DOHH2 (cell line): Measurements from ENCODE around the gene SLIRP.

Source experiments
- H3F3A ChIP-seq: fragments of 200-600 bp; sonication (generic), shearing (Covaris generic); 2 replicates; pipeline ENCODE4 v1.6.0; 2016; ENCODE audit warnings: antibody characterized with exemption, mild to moderate bottlenecking; ENCODE audit not compliant: control insufficient read depth, insufficient read depth
- H3K27ac ChIP-seq: fragments of 200-600 bp; sonication (generic); 2 replicates; pipeline ENCODE4 v1.5.1; 2014; ENCODE audit warnings: low read depth, mild to moderate bottlenecking, low read length, moderate library complexity
- H3K27me3 ChIP-seq: fragments of 200-600 bp; sonication (generic); 2 replicates; pipeline ENCODE4 v1.6.1; 2014; ENCODE audit warnings: mild to moderate bottlenecking, low read length, mixed read lengths; ENCODE audit not compliant: control insufficient read depth
- H3K36me3 ChIP-seq: fragments of 200-600 bp; sonication (generic); 2 replicates; pipeline ENCODE4 v1.6.1; 2014; ENCODE audit warnings: mild to moderate bottlenecking, low read length, moderate library complexity, mixed read lengths; ENCODE audit not compliant: control insufficient read depth
- H3K4me1 ChIP-seq: fragments of 200-600 bp; sonication (generic); 2 replicates; pipeline ENCODE4 v1.6.1; 2014; ENCODE audit warnings: mild to moderate bottlenecking, low read length, mixed read lengths; ENCODE audit not compliant: control insufficient read depth
- H3K4me2 ChIP-seq: fragments of 200-600 bp; sonication (generic); 2 replicates; pipeline ENCODE4 v1.6.0; 2014; ENCODE audit warnings: mild to moderate bottlenecking, low read length, moderate library complexity
- H3K4me3 ChIP-seq: fragments of 200-600 bp; sonication (generic); 2 replicates; pipeline ENCODE4 v1.5.1; 2014; ENCODE audit warnings: mild to moderate bottlenecking, low read length, mixed read lengths
- H3K79me2 ChIP-seq: fragments of 200-600 bp; sonication (generic); 2 replicates; pipeline ENCODE4 v1.6.1; 2014; ENCODE audit warnings: mild to moderate bottlenecking, low read length, mixed read lengths; ENCODE audit not compliant: control insufficient read depth
- H3K9me2 ChIP-seq: fragments of 200-600 bp; sonication (generic); replicated peaks from 2 replicates; pipeline ENCODE4 v1.6.1; 2014; ENCODE audit warnings: mild to moderate bottlenecking, low read length, mixed read lengths; ENCODE audit not compliant: control insufficient read depth
- H3K9me3 ChIP-seq: fragments of 200-600 bp; sonication (generic); 2 replicates; pipeline ENCODE4 v1.6.1; 2014; ENCODE audit warnings: antibody characterized with exemption, low read length, mixed read lengths; ENCODE audit not compliant: control insufficient read depth, insufficient read depth
- H4K20me1 ChIP-seq: fragments of 200-600 bp; sonication (generic); 2 replicates; pipeline ENCODE4 v1.6.0; 2014; ENCODE audit warnings: low read depth, mild to moderate bottlenecking, antibody characterized with exemption, low read length, moderate library complexity; ENCODE audit not compliant: control insufficient read depth, insufficient read depth
- EZH2phosphoT487 ChIP-seq: fragments of 200-600 bp; sonication (generic); IDR thresholded peaks from 2 replicates; pipeline ENCODE4 v1.6.1; 2017; ENCODE audit warnings: borderline replicate concordance, mild to moderate bottlenecking, antibody characterized with exemption, low read length, moderate library complexity, mixed read lengths
- TF ChIP-seq, protein P1 (sequence below): fragments of 200-600 bp; sonication (generic); IDR thresholded peaks from one replicate; pipeline ENCODE4 v1.5.1; 2014; ENCODE audit warnings: antibody characterized with exemption, mild to moderate bottlenecking, low read depth, low read length; ENCODE audit not compliant: poor library complexity, severe bottlenecking

The SLIRP gene

DNA sequence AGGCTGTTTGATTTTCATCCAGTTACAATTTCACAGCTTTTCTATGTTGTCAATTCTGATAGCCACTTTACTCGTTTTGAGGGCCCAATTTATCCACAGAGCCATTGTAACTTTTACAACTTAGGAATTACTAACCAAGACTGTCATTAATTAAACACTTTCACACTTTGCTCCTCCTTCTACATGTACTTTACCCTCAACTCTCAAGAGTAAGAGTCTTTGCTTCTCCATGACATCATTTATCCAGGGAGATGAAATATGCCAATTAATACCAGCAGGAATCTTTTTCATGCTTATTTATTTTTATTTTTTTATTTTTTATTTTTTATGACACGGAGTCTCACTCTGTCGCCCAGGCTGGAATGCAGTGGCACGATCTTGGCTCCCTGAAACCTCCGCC is 13.5 kb downstream of the SLIRP start:
- Histone ChIP-seq H3K9me3 (no peaks in the 10 kb centered on the region), H3K27ac (no peak overlapping the region), H3K4me2 (no peak overlapping the region), H3F3A (peaks cover 41% of the 10 kb centered on the region), H3K4me3 (no peak overlapping the region), H3K4me1 (peaks cover 7% of the 10 kb centered on the region), H3K79me2 (peaks cover under 1% of the 10 kb centered on the region; the same call in 1 of the 2 replicates), H3K36me3 (peaks cover 90% of the 10 kb centered on the region), H4K20me1 (no peaks in the 10 kb centered on the region), H3K9me2 (no peaks in the 10 kb centered on the region), H3K27me3 (no peaks in the 10 kb centered on the region)
- TF ChIP-seq EZH2phosphoT487: no peak
- TF ChIP-seq, protein P1, sequence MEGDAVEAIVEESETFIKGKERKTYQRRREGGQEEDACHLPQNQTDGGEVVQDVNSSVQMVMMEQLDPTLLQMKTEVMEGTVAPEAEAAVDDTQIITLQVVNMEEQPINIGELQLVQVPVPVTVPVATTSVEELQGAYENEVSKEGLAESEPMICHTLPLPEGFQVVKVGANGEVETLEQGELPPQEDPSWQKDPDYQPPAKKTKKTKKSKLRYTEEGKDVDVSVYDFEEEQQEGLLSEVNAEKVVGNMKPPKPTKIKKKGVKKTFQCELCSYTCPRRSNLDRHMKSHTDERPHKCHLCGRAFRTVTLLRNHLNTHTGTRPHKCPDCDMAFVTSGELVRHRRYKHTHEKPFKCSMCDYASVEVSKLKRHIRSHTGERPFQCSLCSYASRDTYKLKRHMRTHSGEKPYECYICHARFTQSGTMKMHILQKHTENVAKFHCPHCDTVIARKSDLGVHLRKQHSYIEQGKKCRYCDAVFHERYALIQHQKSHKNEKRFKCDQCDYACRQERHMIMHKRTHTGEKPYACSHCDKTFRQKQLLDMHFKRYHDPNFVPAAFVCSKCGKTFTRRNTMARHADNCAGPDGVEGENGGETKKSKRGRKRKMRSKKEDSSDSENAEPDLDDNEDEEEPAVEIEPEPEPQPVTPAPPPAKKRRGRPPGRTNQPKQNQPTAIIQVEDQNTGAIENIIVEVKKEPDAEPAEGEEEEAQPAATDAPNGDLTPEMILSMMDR: no peak

DNA sequence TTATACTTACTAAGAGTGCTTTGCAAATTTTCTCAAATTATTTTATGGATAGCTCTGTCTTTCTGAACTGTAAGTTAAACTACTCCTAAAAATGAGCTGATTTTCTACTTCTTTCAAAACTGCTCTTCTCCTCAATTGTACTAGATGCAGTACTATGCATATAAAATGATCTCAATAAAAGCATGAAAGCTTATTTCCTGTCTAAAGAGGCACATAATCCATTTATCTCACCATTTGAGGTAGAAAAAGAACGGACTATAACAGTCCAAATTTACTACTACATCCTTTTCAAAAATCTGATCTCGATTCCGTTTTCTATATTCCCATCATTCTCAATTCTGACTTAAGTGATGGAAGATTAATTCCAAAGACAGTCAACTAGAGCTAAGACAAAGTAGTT is 14.4 kb downstream of the SLIRP start:
- Histone ChIP-seq H3K4me1 (peaks cover 7% of the 10 kb centered on the region), H3K4me2 (no peak overlapping the region), H3K4me3 (no peak overlapping the region), H3K27me3 (no peaks in the 10 kb centered on the region), H3F3A (peaks cover 36% of the 10 kb centered on the region), H3K36me3 (peaks cover 92% of the 10 kb centered on the region), H3K79me2 (peaks cover 7% of the 10 kb centered on the region), H3K9me2 (no peaks in the 10 kb centered on the region), H3K27ac (no peak overlapping the region), H3K9me3 (no peaks in the 10 kb centered on the region), H4K20me1 (no peaks in the 10 kb centered on the region)
- TF ChIP-seq, protein P1: no peak
- TF ChIP-seq EZH2phosphoT487: no peak

DNA sequence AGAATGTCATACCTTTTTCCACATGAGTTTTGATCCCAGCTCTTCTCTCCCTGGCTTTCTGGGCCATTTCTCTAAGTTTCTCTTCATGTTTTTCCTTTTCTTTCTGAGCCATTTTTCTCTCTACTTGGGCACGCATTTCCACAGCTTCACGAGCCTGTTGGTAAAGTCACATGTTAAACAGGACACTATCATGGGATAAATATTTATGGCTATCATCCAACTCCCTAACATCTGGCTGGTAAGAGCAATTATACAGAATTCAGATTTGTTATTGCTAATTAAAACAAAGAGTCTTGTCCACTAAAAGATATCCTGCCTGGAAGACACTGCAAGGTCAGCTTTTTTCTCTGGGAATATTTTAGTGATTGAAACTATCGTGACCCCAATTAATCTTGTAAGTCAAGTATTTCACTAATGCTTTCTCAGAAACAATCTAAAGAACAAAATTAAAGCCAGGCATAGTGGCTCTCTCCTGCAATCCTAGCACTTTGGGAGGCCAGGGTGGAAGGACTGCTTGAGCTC is 23.1 kb downstream of the SLIRP start:
- no peak overlapping the region for H3K4me2 ChIP-seq
- H3K27ac ChIP-seq: no peak overlapping the region
- H3K4me3 ChIP-seq: no peak overlapping the region
- no peaks in the 10 kb centered on the region for H3K9me3 ChIP-seq
- H3K79me2 ChIP-seq: peaks cover 22% of the 10 kb centered on the region
- no peaks in the 10 kb centered on the region for H3F3A ChIP-seq
- H3K36me3 ChIP-seq: peaks cover 95% of the 10 kb centered on the region
- H3K9me2 ChIP-seq: no peaks in the 10 kb centered on the region
- no peaks in the 10 kb centered on the region for H3K4me1 ChIP-seq
- H4K20me1 ChIP-seq: no peaks in the 10 kb centered on the region
- TF ChIP-seq EZH2phosphoT487: no peak
- TF ChIP-seq, protein P1: no peak
- no peaks in the 10 kb centered on the region for H3K27me3 ChIP-seq
